Measurements from ENCODE around the gene CCR4.
A peak's percentile ranks its signal among the peaks of the same experiment; 100 is the strongest.
"Not testable (repeated sequence)": the region's sequence is repeated elsewhere in the genome, so short reads cannot be mapped to it uniquely, and the experiment has no call there.

CCR4 gene

GRCh38 chr3:32952369-32953077, 1.1 kb downstream of the CCR4 start:
- DNase-seq (ENCODE audit: low read depth) = no peak

- DNase-seq (ENCODE audit: low read depth) = no peak
Observed at GRCh38 chr3:32954506-32954905, 3.1 kb downstream of the CCR4 start.

GRCh38 chr3:32956750-32957570, 5.5 kb downstream of the CCR4 start:
- peak; percentile 52 for DNase-seq (ENCODE audit: low read depth)

GRCh38 chr3:32958509-32958908, 7.1 kb downstream of the CCR4 start:
- no peak for DNase-seq (ENCODE audit: low read depth)

- DNase-seq (ENCODE audit: low read depth) = peak; percentile 11
Observed at GRCh38 chr3:32959371-32959770, 7.9 kb downstream of the CCR4 start.

- no peak for DNase-seq (ENCODE audit: low read depth)
Observed at GRCh38 chr3:32960404-32961170, 9.1 kb downstream of the CCR4 start.

GRCh38 chr3:32961189-32961715, 9.8 kb downstream of the CCR4 start:
- no peak for DNase-seq (ENCODE audit: low read depth)

- no peak for DNase-seq (ENCODE audit: low read depth)
Observed at GRCh38 chr3:32963871-32964270, 12.4 kb downstream of the CCR4 start.

- not testable (repeated sequence) for DNase-seq (ENCODE audit: low read depth)
Observed at GRCh38 chr3:32964781-32965180, 13.3 kb downstream of the CCR4 start.

- peak; percentile 6 for DNase-seq (ENCODE audit: low read depth)
Observed at GRCh38 chr3:32965617-32966213, 14.3 kb downstream of the CCR4 start.

- DNase-seq (ENCODE audit: low read depth) = not testable (repeated sequence)
Observed at GRCh38 chr3:32966627-32967026, 15.2 kb downstream of the CCR4 start.

- DNase-seq (ENCODE audit: low read depth) = no peak
Observed at GRCh38 chr3:32968166-32968919, 16.9 kb downstream of the CCR4 start.

- DNase-seq (ENCODE audit: low read depth) = no peak
Observed at GRCh38 chr3:32968920-32969389, 17.5 kb downstream of the CCR4 start.

- DNase-seq (ENCODE audit: low read depth) = peak; percentile 25
Observed at GRCh38 chr3:32969656-32970055, 18.2 kb downstream of the CCR4 start.

- DNase-seq (ENCODE audit: low read depth) = not testable (repeated sequence)
Observed at GRCh38 chr3:32971291-32971690, 19.8 kb downstream of the CCR4 start.

- no peak for DNase-seq (ENCODE audit: low read depth)
Observed at GRCh38 chr3:32972482-32973146, 21.2 kb downstream of the CCR4 start.

- DNase-seq (ENCODE audit: low read depth) = peak; percentile 27
Observed at GRCh38 chr3:32973982-32974381, 22.5 kb downstream of the CCR4 start.

GRCh38 chr3:32975891-32976595, 24.6 kb downstream of the CCR4 start:
- DNase-seq (ENCODE audit: low read depth) = no peak

- no peak for DNase-seq (ENCODE audit: low read depth)
Observed at GRCh38 chr3:32977861-32978260, 26.4 kb downstream of the CCR4 start.

GRCh38 chr3:32978331-32978730, 26.9 kb downstream of the CCR4 start:
- DNase-seq (ENCODE audit: low read depth) = no peak
